ENCODE data around the gene WDHD1.

DNA sequence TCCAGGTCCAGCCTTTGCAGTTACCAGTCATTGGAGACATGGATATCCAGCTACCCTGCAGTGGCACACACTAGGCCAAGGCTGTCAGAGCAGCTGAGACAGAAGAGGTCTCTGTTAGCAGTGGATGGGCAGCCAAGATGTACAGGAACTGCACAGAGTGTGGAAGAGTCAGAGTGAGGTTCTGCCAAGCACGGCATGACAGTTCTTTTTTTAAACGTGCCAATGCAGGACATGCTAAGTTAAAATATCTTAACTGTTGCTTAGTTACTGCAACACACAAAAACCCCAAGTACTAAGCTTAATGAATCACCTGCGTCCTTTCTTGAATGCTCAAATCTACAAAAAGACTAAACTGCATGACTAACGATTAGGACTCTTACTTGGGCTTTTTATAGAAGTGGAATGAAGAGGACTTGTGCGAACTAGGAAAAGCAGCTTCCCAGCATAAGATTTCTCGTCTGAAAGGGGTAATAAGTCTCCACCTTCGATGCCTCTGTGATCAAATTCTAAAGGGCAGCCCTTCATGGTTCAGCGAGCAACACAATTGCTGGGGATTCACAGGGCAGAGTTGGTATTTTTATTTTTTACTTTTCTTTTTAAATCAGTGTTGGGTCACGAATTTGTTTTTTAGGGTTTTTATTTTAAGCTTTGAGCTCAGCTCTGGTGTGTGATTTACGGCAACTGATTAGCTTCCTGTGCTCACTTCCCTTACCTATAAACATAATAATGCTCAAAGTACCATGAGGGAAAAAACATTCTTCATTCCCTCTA is 45.2 kb upstream of the WDHD1 start:
- TF ChIP-seq, protein P1, sequence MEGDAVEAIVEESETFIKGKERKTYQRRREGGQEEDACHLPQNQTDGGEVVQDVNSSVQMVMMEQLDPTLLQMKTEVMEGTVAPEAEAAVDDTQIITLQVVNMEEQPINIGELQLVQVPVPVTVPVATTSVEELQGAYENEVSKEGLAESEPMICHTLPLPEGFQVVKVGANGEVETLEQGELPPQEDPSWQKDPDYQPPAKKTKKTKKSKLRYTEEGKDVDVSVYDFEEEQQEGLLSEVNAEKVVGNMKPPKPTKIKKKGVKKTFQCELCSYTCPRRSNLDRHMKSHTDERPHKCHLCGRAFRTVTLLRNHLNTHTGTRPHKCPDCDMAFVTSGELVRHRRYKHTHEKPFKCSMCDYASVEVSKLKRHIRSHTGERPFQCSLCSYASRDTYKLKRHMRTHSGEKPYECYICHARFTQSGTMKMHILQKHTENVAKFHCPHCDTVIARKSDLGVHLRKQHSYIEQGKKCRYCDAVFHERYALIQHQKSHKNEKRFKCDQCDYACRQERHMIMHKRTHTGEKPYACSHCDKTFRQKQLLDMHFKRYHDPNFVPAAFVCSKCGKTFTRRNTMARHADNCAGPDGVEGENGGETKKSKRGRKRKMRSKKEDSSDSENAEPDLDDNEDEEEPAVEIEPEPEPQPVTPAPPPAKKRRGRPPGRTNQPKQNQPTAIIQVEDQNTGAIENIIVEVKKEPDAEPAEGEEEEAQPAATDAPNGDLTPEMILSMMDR (IDR thresholded peaks at IDR 0.05), result no peak
- no peak for TF ChIP-seq POLR2A (IDR thresholded peaks at IDR 0.05)

All from ovary (tissue), 3 donors.